Neutrophil (primary cell): ENCODE data around the gene MAPK1.
"Not testable (repeated sequence)": the region's sequence is repeated elsewhere in the genome, so short reads cannot be mapped to it uniquely, and the experiment has no call there.

Experiments used
- H3K27ac ChIP-seq: fragments of 200-600 bp; sonication (generic); 2 replicates; pipeline ENCODE4 v1.5.1; 2016; ENCODE audit warnings: mild to moderate bottlenecking, moderate library complexity
- H3K27me3 ChIP-seq: fragments of 200-600 bp; sonication (generic); 2 replicates; pipeline ENCODE4 v1.6.0; 2016; ENCODE audit warnings: mild to moderate bottlenecking
- H3K36me3 ChIP-seq: fragments of 200-600 bp; sonication (generic); 2 replicates; pipeline ENCODE4 v1.5.1; 2017
- H3K4me1 ChIP-seq, 2 experiments: fragments of 200-600 bp in 1 of 2; sonication (generic) in 1 of 2; 1 replicate in 1 of 2; 2 replicates in 1 of 2; pipeline versions ENCODE4 v1.5.1 to v1.6.1; 2013 to 2016; ENCODE audit warnings: low read depth in 1 of 2, low read length in 1 of 2, mild to moderate bottlenecking in 1 of 2, moderate library complexity in 1 of 2; ENCODE audit not compliant: control insufficient read depth in 1 of 2, insufficient read depth in 1 of 2
- H3K4me3 ChIP-seq, 2 experiments: fragments of 200-600 bp in 1 of 2; sonication (generic) in 1 of 2; 1 replicate in 1 of 2; 2 replicates in 1 of 2; pipeline ENCODE4 v1.5.1; 2013 to 2016; ENCODE audit warnings: low read depth in 1 of 2, low read length in 1 of 2, mild to moderate bottlenecking in 1 of 2, moderate library complexity in 1 of 2
- H3K9me3 ChIP-seq: fragments of 200-600 bp; sonication (generic); 2 replicates; pipeline ENCODE4 v1.5.1; 2016
- TF ChIP-seq, protein P1 (sequence below): fragments of 200-600 bp; sonication (generic); IDR thresholded peaks from 2 replicates; pipeline ENCODE4 v1.5.1; 2016; ENCODE audit warnings: antibody characterized with exemption

MAPK1 gene

DNA sequence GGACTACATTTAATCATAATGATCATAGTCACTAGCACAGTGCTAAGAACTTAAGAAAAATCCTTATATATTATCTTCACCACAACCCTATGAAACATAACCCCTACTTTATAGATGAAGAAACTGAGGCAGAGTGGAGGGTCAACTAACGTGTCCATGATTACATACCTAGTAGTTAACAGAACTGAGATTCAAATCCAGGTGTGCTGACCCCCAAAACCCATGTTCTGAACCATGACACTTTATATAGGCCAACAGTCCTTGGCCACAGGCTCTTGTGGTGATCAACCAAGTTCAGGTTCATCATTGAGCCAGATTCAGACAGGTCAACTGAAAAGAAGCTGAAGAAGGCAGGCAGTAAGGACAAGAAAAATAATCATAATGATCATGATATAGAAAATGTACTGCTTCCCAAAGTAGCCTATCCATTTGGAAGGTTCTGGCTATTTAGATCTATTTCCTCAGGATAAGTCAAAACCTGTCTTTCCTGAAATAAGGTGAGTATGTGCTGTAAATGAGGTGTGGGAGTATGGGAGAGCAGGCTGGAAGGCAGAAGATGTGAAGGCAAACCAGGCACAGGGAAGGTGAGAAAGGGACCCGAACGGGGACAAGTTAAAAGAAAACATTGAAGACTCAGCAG lies 39.7 kb downstream of the MAPK1 start:
- no peaks in the 10 kb centered on the region for H3K9me3 ChIP-seq
- TF ChIP-seq, protein P1, sequence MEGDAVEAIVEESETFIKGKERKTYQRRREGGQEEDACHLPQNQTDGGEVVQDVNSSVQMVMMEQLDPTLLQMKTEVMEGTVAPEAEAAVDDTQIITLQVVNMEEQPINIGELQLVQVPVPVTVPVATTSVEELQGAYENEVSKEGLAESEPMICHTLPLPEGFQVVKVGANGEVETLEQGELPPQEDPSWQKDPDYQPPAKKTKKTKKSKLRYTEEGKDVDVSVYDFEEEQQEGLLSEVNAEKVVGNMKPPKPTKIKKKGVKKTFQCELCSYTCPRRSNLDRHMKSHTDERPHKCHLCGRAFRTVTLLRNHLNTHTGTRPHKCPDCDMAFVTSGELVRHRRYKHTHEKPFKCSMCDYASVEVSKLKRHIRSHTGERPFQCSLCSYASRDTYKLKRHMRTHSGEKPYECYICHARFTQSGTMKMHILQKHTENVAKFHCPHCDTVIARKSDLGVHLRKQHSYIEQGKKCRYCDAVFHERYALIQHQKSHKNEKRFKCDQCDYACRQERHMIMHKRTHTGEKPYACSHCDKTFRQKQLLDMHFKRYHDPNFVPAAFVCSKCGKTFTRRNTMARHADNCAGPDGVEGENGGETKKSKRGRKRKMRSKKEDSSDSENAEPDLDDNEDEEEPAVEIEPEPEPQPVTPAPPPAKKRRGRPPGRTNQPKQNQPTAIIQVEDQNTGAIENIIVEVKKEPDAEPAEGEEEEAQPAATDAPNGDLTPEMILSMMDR: no peak
- H3K4me3 ChIP-seq: no peak overlapping the region
- peak overlapping the region; percentile 59 for H3K27ac ChIP-seq
- H3K36me3 ChIP-seq: peaks cover 6% of the 10 kb centered on the region
- no peaks in the 10 kb centered on the region for H3K27me3 ChIP-seq
- H3K4me1 ChIP-seq: peaks cover 19 to 46% of the 10 kb centered on the region in 2 experiments

DNA sequence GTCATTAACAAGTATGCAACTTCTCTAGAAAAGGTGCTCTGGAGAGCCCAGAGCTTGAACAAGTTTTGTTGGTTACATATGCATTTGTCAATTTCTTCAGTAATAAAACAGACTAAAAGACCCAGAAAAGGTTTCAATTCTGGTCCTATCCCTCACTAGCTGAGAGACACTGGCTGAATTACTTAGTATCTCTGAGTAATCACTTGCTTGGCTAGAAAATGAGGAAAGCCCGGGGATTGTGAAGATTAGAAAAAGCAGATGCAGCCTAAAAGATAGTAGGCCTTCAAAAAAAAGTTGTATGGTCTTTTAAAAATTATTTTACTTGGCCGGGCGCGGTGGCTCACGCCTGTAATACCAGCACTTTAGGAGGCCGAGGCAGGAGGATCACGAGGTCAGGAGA lies 41.2 kb downstream of the MAPK1 start:
- H3K4me1 ChIP-seq: peaks cover 15 to 50% of the 10 kb centered on the region in 2 experiments
- no peaks in the 10 kb centered on the region for H3K27me3 ChIP-seq
- TF ChIP-seq, protein P1: no peak
- H3K27ac ChIP-seq: peak overlapping the region; percentile 57
- H3K36me3 ChIP-seq: no peaks in the 10 kb centered on the region
- H3K4me3 ChIP-seq: no peak overlapping the region
- H3K9me3 ChIP-seq: no peaks in the 10 kb centered on the region

DNA sequence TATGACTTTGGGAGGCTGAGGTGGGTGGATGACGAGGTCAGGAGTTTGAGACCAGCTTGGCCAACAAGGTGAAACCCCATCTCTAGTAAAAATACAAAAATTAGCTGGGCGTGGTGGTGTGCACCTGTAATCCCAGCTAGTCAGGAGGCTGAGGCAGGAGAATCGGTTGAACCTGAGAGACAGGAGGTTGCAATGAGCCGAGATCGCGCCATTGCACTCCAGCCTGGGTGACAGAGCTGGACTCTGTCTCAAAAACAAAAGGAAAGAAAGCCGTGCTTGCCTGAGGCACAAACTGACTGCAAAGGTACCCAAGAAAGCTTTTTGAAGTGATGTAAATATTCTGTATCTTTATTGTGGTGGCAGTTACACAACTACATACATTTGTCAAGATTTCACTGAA lies 42.5 kb downstream of the MAPK1 start:
- not testable (repeated sequence) for H3K36me3 ChIP-seq, H3K27me3 ChIP-seq, H3K9me3 ChIP-seq, H3K4me3 ChIP-seq
- H3K4me1 ChIP-seq: peaks cover 21 to 60% of the 10 kb centered on the region in 2 experiments
- H3K27ac ChIP-seq: peak overlapping the region; percentile 57

DNA sequence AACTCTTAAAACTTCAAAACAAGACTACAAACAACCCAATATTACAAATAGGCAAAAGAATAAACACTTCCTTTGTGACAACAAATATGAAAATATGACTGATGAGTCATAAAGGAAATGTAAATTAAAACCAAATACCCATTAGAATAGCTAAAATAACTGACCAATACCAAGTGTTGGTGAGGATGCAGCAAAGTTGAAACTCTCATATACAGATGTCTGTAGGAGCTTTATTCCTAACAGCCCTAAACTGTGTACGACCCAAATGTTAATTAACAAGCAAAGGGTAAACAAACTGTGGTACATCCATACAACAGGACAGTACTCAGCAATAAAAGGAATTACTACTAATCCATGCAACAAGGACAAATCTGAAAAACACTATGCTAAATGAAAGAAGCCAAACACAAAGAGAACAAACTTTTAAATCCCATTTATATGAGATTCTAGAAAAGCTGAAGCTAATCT lies 43.0 kb downstream of the MAPK1 start:
- peaks cover 26 to 65% of the 10 kb centered on the region in 2 experiments for H3K4me1 ChIP-seq
- no peak overlapping the region for H3K4me3 ChIP-seq
- peak overlapping the region; percentile 57 for H3K27ac ChIP-seq
- H3K27me3 ChIP-seq: no peaks in the 10 kb centered on the region
- no peaks in the 10 kb centered on the region for H3K9me3 ChIP-seq
- TF ChIP-seq, protein P1: no peak
- H3K36me3 ChIP-seq: no peaks in the 10 kb centered on the region

DNA sequence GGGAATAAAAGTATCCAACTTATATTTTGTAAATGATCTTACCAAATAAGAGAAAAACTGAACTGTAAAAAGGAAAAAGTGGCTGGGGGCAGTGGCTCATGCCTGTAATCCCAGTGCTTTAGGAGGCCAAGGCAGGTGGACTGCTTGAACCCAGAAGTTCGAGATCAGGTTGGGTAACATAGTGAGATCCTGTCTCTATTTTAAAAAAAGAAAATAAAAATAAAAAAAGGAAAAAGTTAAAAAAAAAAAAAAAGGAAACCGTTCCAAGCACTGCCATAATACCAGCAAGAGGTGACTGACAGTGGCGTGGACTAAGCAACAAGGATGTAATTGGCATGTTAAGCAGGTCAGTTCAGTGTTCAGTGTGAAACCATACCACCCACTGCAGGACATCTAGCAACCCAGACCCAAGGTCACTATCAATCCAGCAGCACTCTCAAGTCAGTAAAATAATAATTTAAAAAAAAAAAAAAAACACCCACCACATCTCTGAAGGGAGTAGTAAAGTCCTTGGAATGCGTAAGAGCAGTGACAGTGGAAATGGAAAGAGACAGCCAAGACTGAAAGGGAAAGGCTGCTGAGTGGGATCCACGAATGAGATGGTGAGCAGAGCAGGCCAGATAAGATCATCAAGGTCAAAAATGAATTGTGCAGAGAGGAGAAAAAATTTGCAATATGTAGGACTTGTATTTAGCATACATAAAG lies 43.6 kb downstream of the MAPK1 start:
- peak overlapping the region; percentile 57 for H3K27ac ChIP-seq
- no peaks in the 10 kb centered on the region for H3K36me3 ChIP-seq
- no peaks in the 10 kb centered on the region for H3K9me3 ChIP-seq
- peaks cover 32 to 66% of the 10 kb centered on the region in 2 experiments for H3K4me1 ChIP-seq
- H3K27me3 ChIP-seq: no peaks in the 10 kb centered on the region
- TF ChIP-seq, protein P1: no peak
- H3K4me3 ChIP-seq: no peak overlapping the region

DNA sequence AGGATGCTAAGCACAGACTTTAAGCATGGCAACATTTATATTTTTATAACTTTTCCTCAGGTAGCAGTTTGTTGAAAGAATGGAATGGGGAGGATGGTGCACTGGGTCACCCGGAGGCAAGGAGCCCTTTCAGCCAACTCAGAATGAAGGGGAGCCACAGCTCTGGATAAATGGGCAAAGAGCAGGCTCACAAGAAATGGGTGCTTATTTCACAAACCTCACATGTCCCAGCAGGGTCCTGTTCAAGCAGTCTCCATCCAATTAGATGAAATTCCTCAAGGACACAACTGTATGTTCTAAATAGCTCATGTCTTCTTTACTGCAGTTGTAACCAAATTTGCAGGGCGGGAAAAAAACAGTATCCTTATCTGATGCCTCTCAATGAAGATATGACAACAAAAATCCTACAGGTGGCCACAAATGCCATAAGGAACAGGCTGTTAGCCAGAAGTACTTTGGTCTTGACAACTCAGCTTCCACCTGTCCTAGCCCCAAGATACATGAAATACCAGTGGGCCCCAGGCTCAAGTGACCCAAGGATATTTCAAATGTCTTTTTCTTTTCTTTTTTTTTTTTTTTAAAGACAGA lies 48.2 kb downstream of the MAPK1 start:
- TF ChIP-seq, protein P1: no peak
- Histone ChIP-seq H3K4me1 (peaks cover 70 to 76% of the 10 kb centered on the region in 2 experiments), H3K4me3 (peak overlapping the region; percentile 52 to 53), H3K27me3 (no peaks in the 10 kb centered on the region), H3K9me3 (no peaks in the 10 kb centered on the region), H3K27ac (peak overlapping the region; percentile 98), H3K36me3 (no peaks in the 10 kb centered on the region)
